Measurements from ENCODE around the gene LRFN4. TPM values are rescaled to one million over a fixed set of nuclear protein-coding genes. Genes with fewer than 3 reads are reported as not detected.

LRFN4 gene
- total RNA-seq, 2 donors from 2014 or later, result 8.6 to 13.2 TPM

GRCh38 chr11:66869567-66869870, 12.7 kb downstream of the LRFN4 start:
- Histone ChIP-seq H3K27ac (no peak overlapping the region), H3K4me1 (no peaks in the 10 kb centered on the region), H3K4me3 (no peak overlapping the region), H3K36me3 (no peaks in the 10 kb centered on the region), H3K9me3 (no peaks in the 10 kb centered on the region), H3K27me3 (no peaks in the 10 kb centered on the region)
- TF ChIP-seq CTCF (IDR thresholded peaks at IDR 0.05), result no peak
- DNase-seq (ENCODE audit: low spot score), result no peak

GRCh38 chr11:66870131-66870530, 13.3 kb downstream of the LRFN4 start:
- DNase-seq (ENCODE audit: low spot score), result no peak
- Histone ChIP-seq H3K27me3 (no peaks in the 10 kb centered on the region), H3K9me3 (no peaks in the 10 kb centered on the region), H3K4me3 (no peak overlapping the region), H3K27ac (no peak overlapping the region), H3K36me3 (no peaks in the 10 kb centered on the region), H3K4me1 (no peaks in the 10 kb centered on the region)
- no peak for TF ChIP-seq CTCF (IDR thresholded peaks at IDR 0.05)

GRCh38 chr11:66870616-66871520, 14.0 kb downstream of the LRFN4 start:
- no peak for DNase-seq (ENCODE audit: low spot score)
- Histone ChIP-seq H3K4me3 (no peak overlapping the region), H3K9me3 (no peaks in the 10 kb centered on the region), H3K27ac (no peak overlapping the region), H3K27me3 (no peaks in the 10 kb centered on the region), H3K4me1 (no peaks in the 10 kb centered on the region), H3K36me3 (no peaks in the 10 kb centered on the region)
- TF ChIP-seq CTCF (IDR thresholded peaks at IDR 0.05), result no peak

- Histone ChIP-seq H3K27me3 (no peaks in the 10 kb centered on the region), H3K4me1 (no peaks in the 10 kb centered on the region), H3K4me3 (no peak overlapping the region), H3K27ac (no peak overlapping the region), H3K36me3 (no peaks in the 10 kb centered on the region), H3K9me3 (no peaks in the 10 kb centered on the region)
- no peak for DNase-seq (ENCODE audit: low spot score)
- no peak for TF ChIP-seq CTCF (IDR thresholded peaks at IDR 0.05)
Measured at GRCh38 chr11:66871521-66871901, 14.6 kb downstream of the LRFN4 start.

- DNase-seq (ENCODE audit: low spot score), result no peak
Measured at GRCh38 chr11:66874232-66874631, 17.4 kb downstream of the LRFN4 start.

More at GRCh38 chr11:66874232-66874631, 17.4 kb downstream of the LRFN4 start:
- Histone ChIP-seq H3K4me3 (no peak overlapping the region), H3K27me3 (no peaks in the 10 kb centered on the region), H3K27ac (no peak overlapping the region), H3K36me3 (no peaks in the 10 kb centered on the region), H3K9me3 (no peaks in the 10 kb centered on the region), H3K4me1 (peaks cover 0 to 8% of the 10 kb centered on the region in 2 donors)
- no peak for TF ChIP-seq CTCF (IDR thresholded peaks at IDR 0.05)
